Neural cell (in vitro differentiated cells): ENCODE results near the gene KRTAP10-5. TPM values are rescaled to one million over a fixed set of nuclear protein-coding genes. Genes with fewer than 3 reads are reported as not detected.

ENCODE experiments used
- H2AFZ ChIP-seq: fragments of 200-600, 300-800 bp; sonication (generic), shearing (Covaris generic); 2 replicates; pipeline ENCODE4 v1.6.0; 2014; ENCODE audit warnings: low read depth, mild to moderate bottlenecking, antibody characterized with exemption, low read length, moderate library complexity
- H3F3A ChIP-seq: fragments of 200-600 bp; shearing (Covaris generic); 2 replicates; pipeline ENCODE4 v1.6.1; 2016; ENCODE audit warnings: mild to moderate bottlenecking, moderate library complexity, mixed read lengths, antibody characterized with exemption, low read length; ENCODE audit not compliant: insufficient read depth, poor library complexity, severe bottlenecking
- H3K27ac ChIP-seq: fragments of 200-600, 300-800 bp; sonication (generic), shearing (Covaris generic); 2 replicates; pipeline ENCODE4 v1.5.1; 2014; ENCODE audit warnings: mild to moderate bottlenecking, low read length, moderate library complexity
- H3K27me3 ChIP-seq: fragments of 300-800, 200-600 bp; sonication (generic), shearing (Covaris generic); 2 replicates; pipeline ENCODE4 v1.6.0; 2014; ENCODE audit warnings: mild to moderate bottlenecking, low read depth, low read length, moderate library complexity; ENCODE audit not compliant: insufficient read depth
- H3K36me3 ChIP-seq: fragments of 300-800, 200-600 bp; sonication (generic), shearing (Covaris generic); 2 replicates; pipeline ENCODE4 v1.5.1; 2014; ENCODE audit warnings: mild to moderate bottlenecking, antibody characterized with exemption, low read length, moderate library complexity; ENCODE audit not compliant: insufficient read depth
- H3K4me2 ChIP-seq: fragments of 300-800, 200-600 bp; sonication (generic), shearing (Covaris generic); 2 replicates; pipeline ENCODE4 v1.6.0; 2014; ENCODE audit warnings: mild to moderate bottlenecking, low read length
- H3K4me3 ChIP-seq: fragments of 300-800, 200-600 bp; sonication (generic), shearing (Covaris generic); 2 replicates; pipeline ENCODE4 v1.5.1; 2014; ENCODE audit warnings: mild to moderate bottlenecking, low read length, moderate library complexity
- H3K79me2 ChIP-seq: fragments of 200-600 bp; shearing (Covaris generic); replicated peaks from 2 replicates; pipeline ENCODE4 v1.6.0; 2014; ENCODE audit warnings: mild to moderate bottlenecking, low read length, moderate library complexity; ENCODE audit not compliant: insufficient read depth
- H3K9ac ChIP-seq: fragments of 300-800, 200-600 bp; sonication (generic), shearing (Covaris generic); 2 replicates; pipeline ENCODE4 v1.6.1; 2016; ENCODE audit warnings: mild to moderate bottlenecking, low read length, mixed read lengths
- H3K9me2 ChIP-seq: fragments of 200-600 bp; shearing (Covaris generic); 2 replicates; pipeline ENCODE4 v1.6.1; 2016; ENCODE audit warnings: mild to moderate bottlenecking, low read length, mixed read lengths; ENCODE audit not compliant: insufficient read depth
- H3K9me3 ChIP-seq: fragments of 200-600, 300-800 bp; sonication (generic), shearing (Covaris generic); 2 replicates; pipeline ENCODE4 v1.6.1; 2016; ENCODE audit warnings: mild to moderate bottlenecking, mixed run types, low read length, moderate library complexity, mixed read lengths
- H4K20me1 ChIP-seq: fragments of 200-600 bp; shearing (Covaris generic); 2 replicates; pipeline ENCODE4 v1.6.1; 2016; ENCODE audit warnings: mild to moderate bottlenecking, mixed run types; ENCODE audit not compliant: insufficient read depth
- EP300 ChIP-seq: fragments of 450-650 bp; conservative IDR thresholded peaks from 2 replicates; pipeline ENCODE4 v1.6.1; 2014; ENCODE audit warnings: antibody characterized with exemption, mild to moderate bottlenecking, moderate library complexity; ENCODE audit not compliant: poor library complexity, severe bottlenecking
- EZH2 ChIP-seq: fragments of 200-600, 300-800 bp; shearing (Covaris generic), sonication (generic); IDR thresholded peaks from 2 replicates; pipeline ENCODE4 v1.6.1; 2014; ENCODE audit warnings: antibody characterized with exemption, low read length, borderline replicate concordance, mild to moderate bottlenecking; ENCODE audit not compliant: insufficient read depth, poor library complexity, severe bottlenecking
- MXI1 ChIP-seq: fragments of 450-650 bp; conservative IDR thresholded peaks from 2 replicates; pipeline ENCODE4 v1.6.1; 2014; ENCODE audit warnings: antibody characterized with exemption, mild to moderate bottlenecking; ENCODE audit not compliant: poor library complexity, severe bottlenecking
- POLR2AphosphoS5 ChIP-seq: IDR thresholded peaks from 2 replicates; pipeline ENCODE4 v1.6.1; 2012
- RAD21 ChIP-seq: fragments of 450-650 bp; conservative IDR thresholded peaks from 2 replicates; pipeline ENCODE4 v1.6.1; 2014; ENCODE audit warnings: antibody characterized with exemption, mild to moderate bottlenecking, moderate library complexity
- SMC3 ChIP-seq: fragments of 450-650 bp; conservative IDR thresholded peaks from 2 replicates; pipeline ENCODE4 v1.6.1; 2014; ENCODE audit warnings: antibody characterized with exemption, mild to moderate bottlenecking, moderate library complexity; ENCODE audit not compliant: poor library complexity
- TAF1 ChIP-seq: IDR thresholded peaks from 2 replicates; pipeline ENCODE4 v1.6.1; 2012; ENCODE audit warnings: low read depth
- polyA plus RNA-seq: library from polyadenylated mRNA; depleted of rRNA; stranded (reverse); fragments of >200 nt; gene quantifications from 2 replicates; pipeline ENCODE4 v1.2.3, GENCODE V29; 2014
- TF ChIP-seq, protein P1 (sequence below): fragments of 450-650 bp; IDR thresholded peaks from 2 replicates; pipeline ENCODE4 v1.5.1; 2014; ENCODE audit warnings: antibody characterized with exemption, mild to moderate bottlenecking, moderate library complexity; ENCODE audit not compliant: poor library complexity, severe bottlenecking
- TF ChIP-seq, protein P2 (sequence below): IDR thresholded peaks from 2 replicates; pipeline ENCODE4 v1.6.1; 2012; ENCODE audit warnings: borderline replicate concordance

Gene KRTAP10-5
- polyA plus RNA-seq, 1 donor from 2014 or later, result not detected

GRCh38 chr21:44618504-44618903 is 38.1 kb upstream of the KRTAP10-5 start:
- no peak overlapping the region for H3K9ac ChIP-seq
- TF ChIP-seq RAD21 (no peak), SMC3 (no peak), TAF1 (no peak), MXI1 (no peak), EZH2 (no peak), POLR2AphosphoS5 (no peak), EP300 (no peak)
- TF ChIP-seq, protein P1, sequence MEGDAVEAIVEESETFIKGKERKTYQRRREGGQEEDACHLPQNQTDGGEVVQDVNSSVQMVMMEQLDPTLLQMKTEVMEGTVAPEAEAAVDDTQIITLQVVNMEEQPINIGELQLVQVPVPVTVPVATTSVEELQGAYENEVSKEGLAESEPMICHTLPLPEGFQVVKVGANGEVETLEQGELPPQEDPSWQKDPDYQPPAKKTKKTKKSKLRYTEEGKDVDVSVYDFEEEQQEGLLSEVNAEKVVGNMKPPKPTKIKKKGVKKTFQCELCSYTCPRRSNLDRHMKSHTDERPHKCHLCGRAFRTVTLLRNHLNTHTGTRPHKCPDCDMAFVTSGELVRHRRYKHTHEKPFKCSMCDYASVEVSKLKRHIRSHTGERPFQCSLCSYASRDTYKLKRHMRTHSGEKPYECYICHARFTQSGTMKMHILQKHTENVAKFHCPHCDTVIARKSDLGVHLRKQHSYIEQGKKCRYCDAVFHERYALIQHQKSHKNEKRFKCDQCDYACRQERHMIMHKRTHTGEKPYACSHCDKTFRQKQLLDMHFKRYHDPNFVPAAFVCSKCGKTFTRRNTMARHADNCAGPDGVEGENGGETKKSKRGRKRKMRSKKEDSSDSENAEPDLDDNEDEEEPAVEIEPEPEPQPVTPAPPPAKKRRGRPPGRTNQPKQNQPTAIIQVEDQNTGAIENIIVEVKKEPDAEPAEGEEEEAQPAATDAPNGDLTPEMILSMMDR, result no peak
- TF ChIP-seq, protein P2, sequence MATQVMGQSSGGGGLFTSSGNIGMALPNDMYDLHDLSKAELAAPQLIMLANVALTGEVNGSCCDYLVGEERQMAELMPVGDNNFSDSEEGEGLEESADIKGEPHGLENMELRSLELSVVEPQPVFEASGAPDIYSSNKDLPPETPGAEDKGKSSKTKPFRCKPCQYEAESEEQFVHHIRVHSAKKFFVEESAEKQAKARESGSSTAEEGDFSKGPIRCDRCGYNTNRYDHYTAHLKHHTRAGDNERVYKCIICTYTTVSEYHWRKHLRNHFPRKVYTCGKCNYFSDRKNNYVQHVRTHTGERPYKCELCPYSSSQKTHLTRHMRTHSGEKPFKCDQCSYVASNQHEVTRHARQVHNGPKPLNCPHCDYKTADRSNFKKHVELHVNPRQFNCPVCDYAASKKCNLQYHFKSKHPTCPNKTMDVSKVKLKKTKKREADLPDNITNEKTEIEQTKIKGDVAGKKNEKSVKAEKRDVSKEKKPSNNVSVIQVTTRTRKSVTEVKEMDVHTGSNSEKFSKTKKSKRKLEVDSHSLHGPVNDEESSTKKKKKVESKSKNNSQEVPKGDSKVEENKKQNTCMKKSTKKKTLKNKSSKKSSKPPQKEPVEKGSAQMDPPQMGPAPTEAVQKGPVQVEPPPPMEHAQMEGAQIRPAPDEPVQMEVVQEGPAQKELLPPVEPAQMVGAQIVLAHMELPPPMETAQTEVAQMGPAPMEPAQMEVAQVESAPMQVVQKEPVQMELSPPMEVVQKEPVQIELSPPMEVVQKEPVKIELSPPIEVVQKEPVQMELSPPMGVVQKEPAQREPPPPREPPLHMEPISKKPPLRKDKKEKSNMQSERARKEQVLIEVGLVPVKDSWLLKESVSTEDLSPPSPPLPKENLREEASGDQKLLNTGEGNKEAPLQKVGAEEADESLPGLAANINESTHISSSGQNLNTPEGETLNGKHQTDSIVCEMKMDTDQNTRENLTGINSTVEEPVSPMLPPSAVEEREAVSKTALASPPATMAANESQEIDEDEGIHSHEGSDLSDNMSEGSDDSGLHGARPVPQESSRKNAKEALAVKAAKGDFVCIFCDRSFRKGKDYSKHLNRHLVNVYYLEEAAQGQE, result no peak
- H3K4me3 ChIP-seq, result no peak overlapping the region
- no peak overlapping the region for H3K4me2 ChIP-seq
- H3K79me2 ChIP-seq, result no peaks in the 10 kb centered on the region
- no peak overlapping the region for H2AFZ ChIP-seq
- no peaks in the 10 kb centered on the region for H3K27me3 ChIP-seq
- H3F3A ChIP-seq, result no peaks in the 10 kb centered on the region
- H4K20me1 ChIP-seq, result no peaks in the 10 kb centered on the region
- no peaks in the 10 kb centered on the region for H3K9me3 ChIP-seq
- no peaks in the 10 kb centered on the region for H3K9me2 ChIP-seq
- H3K27ac ChIP-seq, result no peak overlapping the region
- no peaks in the 10 kb centered on the region for H3K36me3 ChIP-seq

DNA sequence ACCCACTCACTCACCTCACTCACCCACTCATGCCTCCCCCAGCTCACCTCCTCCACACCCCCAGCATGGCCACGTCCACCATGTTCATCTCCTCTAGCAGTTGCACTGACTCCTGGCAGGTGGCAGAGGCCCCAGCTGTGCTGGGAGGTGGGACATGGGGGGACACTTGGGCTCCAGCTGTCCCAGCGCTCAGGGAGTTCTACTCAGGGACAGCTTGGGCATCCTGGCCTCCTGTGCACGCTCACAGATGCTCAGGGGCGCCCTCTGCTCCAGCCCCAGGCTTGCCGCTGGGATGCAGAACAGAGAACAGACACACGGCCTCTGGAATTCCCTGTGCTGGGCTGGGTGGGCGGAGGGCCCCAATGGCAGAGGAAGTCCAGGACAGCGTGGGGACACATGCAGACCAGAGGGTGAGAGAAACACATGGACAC is 36.7 kb upstream of the KRTAP10-5 start:
- TF ChIP-seq TAF1 (no peak), SMC3 (no peak), RAD21 (no peak)
- TF ChIP-seq, protein P2, result no peak
- Histone ChIP-seq H4K20me1 (no peaks in the 10 kb centered on the region), H3K36me3 (no peaks in the 10 kb centered on the region), H3K9me3 (no peaks in the 10 kb centered on the region), H3K9me2 (no peaks in the 10 kb centered on the region), H3K9ac (no peak overlapping the region), H2AFZ (no peak overlapping the region), H3F3A (no peaks in the 10 kb centered on the region), H3K79me2 (no peaks in the 10 kb centered on the region), H3K27ac (no peak overlapping the region), H3K27me3 (no peaks in the 10 kb centered on the region), H3K4me2 (no peak overlapping the region), H3K4me3 (no peak overlapping the region)
